ENCODE data around the gene RIMS4.

DNA sequence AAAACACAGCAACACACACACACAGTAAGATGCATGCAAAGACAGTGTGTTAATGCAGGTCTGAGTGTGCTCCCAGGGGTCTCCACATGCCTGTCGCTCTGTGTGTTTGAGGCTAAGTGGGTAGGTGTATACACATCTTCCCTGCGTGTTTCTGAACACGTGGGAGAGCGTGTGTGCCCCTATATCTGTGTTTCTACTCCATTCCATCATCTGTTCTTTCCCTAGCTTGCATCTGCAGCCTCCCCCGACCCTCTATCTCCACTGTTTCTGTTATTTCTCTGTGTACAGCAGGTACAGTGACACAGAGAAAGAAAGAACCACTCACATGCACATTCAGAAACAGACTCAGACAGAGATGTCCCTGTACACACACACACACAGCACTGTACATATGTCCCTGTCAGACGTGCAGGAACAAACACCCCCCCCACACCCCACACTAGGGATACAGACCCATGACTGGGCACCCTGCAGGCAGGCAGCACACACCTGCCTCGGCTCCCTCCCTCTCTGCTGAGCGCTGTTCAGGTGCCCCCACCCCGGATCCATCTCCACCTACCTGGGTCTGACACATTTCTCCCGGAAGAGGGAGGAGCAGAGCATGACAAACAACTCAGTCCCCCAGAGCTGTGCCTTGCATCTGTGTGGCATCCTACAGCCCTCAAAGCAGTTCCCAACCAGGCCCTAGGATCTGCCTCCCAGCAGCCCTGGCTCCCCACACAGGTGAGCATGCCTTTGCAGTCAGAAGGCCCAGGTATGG lies 37.1 kb downstream of the RIMS4 start:
- TF ChIP-seq CTCF (IDR thresholded peaks at IDR 0.05; ENCODE audit: low read depth, low read length) = no peak
- TF ChIP-seq EZH2phosphoT487 (IDR thresholded peaks at IDR 0.05; ENCODE audit: low read depth) = no peak

Measured in OCI-LY3 (cell line).